Mesenteric fat pad (tissue), 1 donor: ENCODE data around the gene PPP2R5C. TPM values are rescaled to one million over a fixed set of nuclear protein-coding genes. Genes with fewer than 3 reads are reported as not detected.
"Not testable (repeated sequence)": the region's sequence is repeated elsewhere in the genome, so short reads cannot be mapped to it uniquely, and the experiment has no call there.

Experiments used
- DNase-seq: peaks from one replicate; pipeline ENCODE4 v3.0.0-alpha.2; 2020; ENCODE audit warnings: low spot score
- total RNA-seq: library from RNA; stranded (reverse); fragmentation: NEBNext Ultra II Directional; extraction: Animal tissue kit (Norgen Biotek cat#: 25700); gene quantifications from one replicate; pipeline ENCODE4 v1.2.1, GENCODE V29; 2021
- donor health status: DM: yes; HTN: yes; CAD: no.

Gene PPP2R5C
- total RNA-seq, 1 donor from 2014 or later, result 124 TPM

DNA sequence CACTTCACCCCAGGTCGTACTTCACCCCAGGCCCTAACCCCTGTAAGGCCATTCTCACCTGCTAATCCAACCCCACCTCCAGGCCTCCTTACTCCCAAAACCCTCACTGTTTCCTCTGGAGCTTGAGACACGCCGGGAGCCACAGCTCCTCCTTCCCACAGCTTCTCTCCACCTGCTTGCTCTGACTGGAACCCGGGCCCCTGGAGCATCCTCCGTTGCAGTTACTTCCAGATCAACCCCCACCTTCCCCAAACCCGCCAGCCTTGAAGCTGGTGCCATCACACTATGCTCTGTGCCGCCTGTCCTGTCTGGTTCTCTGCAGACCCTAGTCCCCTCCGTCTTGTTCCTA is 34.6 kb upstream of the PPP2R5C start:
- no peak for DNase-seq

DNA sequence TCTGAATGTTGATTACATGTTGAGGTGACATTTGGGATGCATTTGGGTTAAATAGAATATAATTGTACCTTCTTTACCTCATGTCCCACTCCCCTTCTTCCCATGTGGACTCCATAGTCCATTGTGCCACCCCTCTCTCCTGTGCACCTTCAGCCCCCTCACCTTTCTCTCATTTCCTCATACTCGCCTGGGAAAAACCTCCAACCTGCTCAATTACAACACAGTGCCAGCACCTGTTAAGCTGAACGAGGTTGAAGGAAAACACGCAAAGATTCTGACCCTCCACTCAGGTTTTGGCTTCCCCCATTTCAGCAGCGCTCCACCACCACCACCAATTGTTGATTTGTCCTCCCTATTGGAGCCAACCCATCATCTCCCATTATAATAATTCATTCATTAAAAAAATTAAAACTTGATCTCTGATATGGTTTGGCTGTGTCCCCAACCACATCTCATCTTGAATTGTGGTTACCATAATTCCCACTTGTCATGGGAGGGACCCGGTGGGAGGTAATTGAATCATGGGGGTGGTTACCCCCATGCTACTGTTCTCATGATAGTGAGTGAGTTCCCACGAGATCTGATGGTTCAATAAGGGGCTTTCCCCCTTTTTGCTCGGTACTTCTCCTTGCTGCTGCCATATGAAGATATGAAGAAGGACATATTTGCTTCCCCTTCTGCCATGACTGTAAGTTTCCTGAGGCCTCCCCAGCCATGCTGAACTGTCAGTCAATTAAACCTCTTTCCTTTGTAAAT is 33.7 kb upstream of the PPP2R5C start:
- DNase-seq, result no peak

- no peak for DNase-seq
Measured at GRCh38 chr14:101728367-101728742, 33.2 kb upstream of the PPP2R5C start.

DNA sequence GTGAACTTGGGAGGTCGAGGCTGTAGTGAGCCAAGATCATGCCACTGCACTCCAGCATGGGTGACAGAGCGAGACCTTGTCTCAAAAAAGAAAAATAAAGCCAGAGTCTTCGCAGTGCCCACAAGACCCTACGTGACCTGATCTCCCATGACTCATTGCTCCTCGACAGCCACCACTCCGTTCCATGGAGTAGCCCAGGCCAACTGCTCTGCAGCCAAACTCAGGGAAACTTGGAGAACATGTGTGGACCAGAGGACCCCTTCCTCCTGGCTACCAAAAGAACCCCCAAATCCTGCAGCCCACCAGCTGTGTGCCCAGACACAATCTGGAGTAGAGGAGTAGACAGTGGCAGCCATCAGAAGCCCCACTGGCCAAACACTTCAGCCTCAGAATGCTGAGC is 32.1 kb upstream of the PPP2R5C start:
- no peak for DNase-seq

GRCh38 chr14:101730157-101730556 is 31.4 kb upstream of the PPP2R5C start:
- not testable (repeated sequence) for DNase-seq

GRCh38 chr14:101730626-101731186 is 30.8 kb upstream of the PPP2R5C start:
- no peak for DNase-seq

GRCh38 chr14:101731187-101732080 is 30.1 kb upstream of the PPP2R5C start:
- peak; percentile 90 for DNase-seq

DNA sequence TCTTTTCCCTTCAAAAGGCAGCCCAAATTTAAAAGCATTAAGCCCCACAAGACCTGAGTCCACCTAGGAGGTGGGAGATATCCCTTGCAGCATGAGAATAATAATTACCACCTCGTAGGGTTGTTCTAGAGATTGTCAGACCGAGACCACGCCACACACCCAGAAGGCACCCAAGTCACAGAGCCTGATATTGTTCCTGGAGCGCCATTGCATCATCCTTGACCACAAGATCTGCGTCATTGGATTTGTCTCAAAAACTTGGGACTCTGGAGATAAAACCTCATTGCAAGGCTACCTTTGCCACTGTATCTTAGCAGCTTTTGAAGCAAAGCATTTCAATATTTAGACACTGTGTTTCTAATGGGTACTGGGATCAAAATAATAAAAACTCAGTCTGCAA is 29.4 kb upstream of the PPP2R5C start:
- no peak for DNase-seq

DNA sequence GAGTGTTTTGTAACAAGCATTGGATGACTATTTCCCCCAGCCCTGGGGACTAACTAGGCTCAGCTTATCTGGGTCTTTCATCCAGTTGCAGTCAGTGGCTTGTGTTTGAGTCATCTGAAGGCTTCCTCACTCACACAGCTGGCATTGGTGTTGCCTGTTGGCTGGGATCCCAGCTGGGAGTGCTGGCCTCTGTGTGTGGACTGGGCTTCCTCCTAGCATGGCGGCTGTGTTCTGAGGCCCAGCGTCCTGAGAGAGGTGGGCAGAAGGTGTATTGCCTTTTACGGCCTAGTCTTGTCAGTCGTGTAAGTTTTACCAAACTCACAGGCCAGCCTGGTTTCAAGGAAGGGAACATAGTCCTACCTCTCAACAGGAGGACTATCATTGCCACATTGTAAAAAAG is 28.3 kb upstream of the PPP2R5C start:
- DNase-seq, result no peak

- DNase-seq, result peak; percentile 71
Measured at GRCh38 chr14:101734246-101734847, 27.2 kb upstream of the PPP2R5C start.

DNA sequence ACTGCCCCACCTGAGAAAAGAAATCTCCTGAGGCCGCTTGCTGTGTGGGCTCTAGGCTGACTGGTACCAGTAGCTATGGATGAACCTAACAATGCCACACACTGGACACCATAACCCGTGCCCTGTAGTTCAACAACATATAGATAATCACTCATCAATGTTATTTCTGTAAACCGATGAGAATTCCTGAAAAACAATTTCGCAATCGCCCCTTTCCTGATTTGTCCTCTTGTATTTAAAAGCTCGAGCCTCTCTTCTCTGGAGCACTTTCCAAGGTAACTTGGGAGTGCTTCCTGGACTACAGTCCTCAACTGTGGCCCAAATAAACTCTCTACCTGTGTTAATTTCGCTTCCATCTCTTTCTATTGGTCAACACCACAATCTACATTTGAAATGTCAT is 26.1 kb upstream of the PPP2R5C start:
- DNase-seq, result no peak

DNA sequence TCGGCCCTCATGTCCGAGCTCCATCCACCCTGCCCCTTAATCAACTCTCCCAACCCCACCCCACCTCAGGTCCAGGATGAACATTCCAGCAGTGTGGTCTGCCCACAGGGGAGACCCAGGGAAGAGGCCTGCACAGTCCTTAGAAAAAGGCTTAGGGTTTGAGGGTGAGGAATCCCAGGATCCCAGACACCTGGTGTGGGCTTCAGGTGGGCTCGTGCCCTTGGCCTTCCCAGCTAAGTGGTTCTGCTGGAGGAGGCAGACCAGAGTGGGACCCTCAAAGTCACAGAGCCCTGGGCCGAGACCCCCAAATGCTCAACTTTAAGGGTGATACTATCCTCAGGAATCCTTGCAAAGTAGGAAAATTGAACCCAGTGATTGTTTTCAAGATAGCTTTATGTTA is 25.4 kb upstream of the PPP2R5C start:
- peak; percentile 55 for DNase-seq

- DNase-seq, result peak; percentile 62
Measured at GRCh38 chr14:101736585-101736984, 24.9 kb upstream of the PPP2R5C start.

DNA sequence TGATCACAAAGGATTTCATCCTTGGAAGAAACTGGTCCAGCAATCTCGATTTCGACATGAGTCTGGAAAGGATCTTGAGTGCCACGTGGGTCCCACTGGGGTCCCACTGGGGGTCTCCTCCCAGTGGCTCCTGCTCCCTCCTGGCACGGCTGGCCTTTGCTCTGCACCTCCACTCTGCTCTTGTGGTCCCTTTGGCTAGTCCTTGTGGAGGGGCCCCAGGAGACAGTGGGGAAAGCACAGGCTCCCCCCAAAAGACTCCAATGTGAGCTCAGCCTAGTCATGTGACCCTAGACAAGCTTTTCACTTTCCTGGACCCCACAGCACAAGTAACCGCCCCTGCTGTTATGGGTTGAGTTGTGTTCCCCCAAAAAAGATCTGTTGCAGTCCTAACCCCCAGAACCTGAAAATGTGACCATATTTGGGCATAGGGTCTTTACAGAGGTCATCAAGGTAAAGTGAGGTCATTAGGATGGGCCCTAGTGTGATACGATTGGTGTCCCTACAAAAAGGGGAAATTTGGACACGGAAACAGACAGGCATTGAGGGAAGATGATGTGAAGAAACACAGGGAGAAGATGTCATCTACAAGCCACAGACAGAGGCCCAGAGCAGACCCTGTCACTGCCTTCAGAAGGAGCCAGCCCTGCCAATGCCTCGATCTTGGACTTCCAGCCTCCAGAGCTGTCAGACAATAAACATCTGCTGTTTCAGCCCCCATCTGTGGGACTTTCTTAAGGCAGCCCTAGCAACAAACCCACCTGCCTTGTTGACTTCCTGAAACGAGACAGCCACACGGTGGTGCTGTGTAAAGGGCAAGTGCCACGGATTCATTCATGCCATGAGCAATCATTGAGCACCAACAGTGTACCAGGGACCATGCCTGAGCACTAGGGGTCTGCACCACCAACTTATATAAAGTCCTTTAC is 23.8 kb upstream of the PPP2R5C start:
- DNase-seq, result peak; percentile 55

- no peak for DNase-seq
Measured at GRCh38 chr14:101738703-101739320, 22.7 kb upstream of the PPP2R5C start.

- peak; percentile 51 for DNase-seq
Measured at GRCh38 chr14:101739446-101740141, 21.9 kb upstream of the PPP2R5C start.

- DNase-seq, result peak; percentile 49
Measured at GRCh38 chr14:101740981-101741380, 20.5 kb upstream of the PPP2R5C start.

DNA sequence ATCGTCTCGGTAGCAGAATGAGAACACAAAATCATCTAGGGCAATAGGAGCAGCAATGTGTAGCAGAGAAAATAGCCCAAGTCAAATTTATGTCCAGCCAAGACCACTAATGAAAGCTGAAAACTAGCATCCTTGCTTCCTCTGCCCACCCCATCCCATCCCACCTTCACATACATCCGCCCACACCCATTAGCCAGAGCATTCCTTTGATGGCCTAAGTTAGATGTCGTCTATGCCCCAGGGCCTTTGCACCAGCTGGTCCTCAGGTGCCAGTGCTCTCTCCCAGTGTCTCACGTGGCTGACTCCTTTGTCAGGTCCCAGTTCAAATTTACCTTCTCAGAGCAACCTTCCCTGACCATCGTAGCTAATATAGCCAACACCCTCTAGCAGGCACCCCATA is 17.8 kb upstream of the PPP2R5C start:
- peak; percentile 26 for DNase-seq

GRCh38 chr14:101744382-101744781 is 17.1 kb upstream of the PPP2R5C start:
- DNase-seq, result not testable (repeated sequence)

DNA sequence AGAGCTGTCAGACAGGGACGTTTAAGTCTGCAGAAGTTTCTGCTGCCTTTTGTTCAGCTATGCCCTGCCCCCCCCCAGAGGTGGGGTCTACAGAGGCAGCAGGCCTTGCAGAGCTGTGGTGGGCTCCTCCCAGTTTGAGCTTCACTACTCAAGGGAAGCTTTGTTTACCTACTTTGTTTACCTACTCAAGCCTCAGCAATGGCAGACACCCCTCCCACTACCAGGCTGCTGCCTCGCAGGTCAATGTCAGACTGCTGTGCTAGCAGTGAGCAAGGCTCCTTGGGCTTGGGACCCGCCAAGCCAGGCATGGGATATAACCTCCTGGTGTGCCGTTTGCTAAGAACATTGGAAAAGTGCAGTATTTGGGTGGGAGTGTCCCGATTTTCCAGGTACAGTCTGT is 11.8 kb upstream of the PPP2R5C start:
- peak; percentile 74 for DNase-seq
